ENCODE data around the gene SLC25A21. TPM values are rescaled to one million over a fixed set of nuclear protein-coding genes. Genes with fewer than 3 reads are reported as not detected.
"Not testable (repeated sequence)": the region's sequence is repeated elsewhere in the genome, so short reads cannot be mapped to it uniquely, and the experiment has no call there.

The SLC25A21 gene
- total and polyA plus RNA-seq, 8 donors = 0.40 to 5.4 (median 1.3) TPM; not detected in 2

GRCh38 chr14:37170237-37170636 lies 2.2 kb downstream of the SLC25A21 start:
- WGBS, 5 donors = 83 to 95% (median 93%) methylated on average over 8 of the region's 8 CpGs
- TF ChIP-seq CTCF (IDR thresholded peaks at IDR 0.05) = no peak
- no peak for TF ChIP-seq POLR2AphosphoS5 (IDR thresholded peaks at IDR 0.05)
- TF ChIP-seq POLR2A (IDR thresholded peaks at IDR 0.05) = no peak
- no peak for TF ChIP-seq EP300 (IDR thresholded peaks at IDR 0.05)
- Histone ChIP-seq H3K4me1 (peaks cover 6 to 31% (median 17%) of the 10 kb centered on the region in 4 donors), H3K4me3 (no peak overlapping the region), H3K27ac (no peak overlapping the region), H3K9me3 (no peaks in the 10 kb centered on the region), H3K27me3 (peaks cover 0 to 5% (median 0%) of the 10 kb centered on the region in 3 donors), H3K36me3 (no peaks in the 10 kb centered on the region)
- DNase-seq = no peak
- intact Hi-C loops (cut with DNase I; ENCODE audit: low total_unique reads) = no loop called here

- WGBS, 5 donors = 57 to 71% (median 66%) methylated on average over 4 of the region's 4 CpGs
- Histone ChIP-seq H3K4me1 (peaks cover 0 to 16% (median 6%) of the 10 kb centered on the region in 4 donors), H3K27me3 (peaks cover 0 to 5% (median 0%) of the 10 kb centered on the region in 3 donors), H3K9me3 (no peaks in the 10 kb centered on the region), H3K27ac (no peak overlapping the region), H3K36me3 (no peaks in the 10 kb centered on the region), H3K4me3 (no peak overlapping the region)
- no peak for TF ChIP-seq POLR2A (IDR thresholded peaks at IDR 0.05)
- no peak for TF ChIP-seq POLR2AphosphoS5 (IDR thresholded peaks at IDR 0.05)
- no peak for TF ChIP-seq CTCF (IDR thresholded peaks at IDR 0.05)
- no peak for TF ChIP-seq EP300 (IDR thresholded peaks at IDR 0.05)
- DNase-seq = peak; percentile 21 to 33
- intact Hi-C loops (cut with DNase I; ENCODE audit: low total_unique reads) = no loop called here
Observed at GRCh38 chr14:37168721-37169120, 3.7 kb downstream of the SLC25A21 start.

- intact Hi-C loops (cut with DNase I; ENCODE audit: low total_unique reads) = no loop called here
- TF ChIP-seq POLR2AphosphoS5 (IDR thresholded peaks at IDR 0.05) (no peak), EP300 (IDR thresholded peaks at IDR 0.05) (no peak), POLR2A (IDR thresholded peaks at IDR 0.05) (no peak), CTCF (IDR thresholded peaks at IDR 0.05) (no peak)
- no peak overlapping the region for H3K27ac ChIP-seq
- H3K4me1 ChIP-seq = peaks cover 0 to 5% (median 0%) of the 10 kb centered on the region in 4 donors
- DNase-seq = no peak
- no peaks in the 10 kb centered on the region for H3K36me3 ChIP-seq
- WGBS, 5 donors = 87 to 91% (median 88%) methylated on average over 10 of the region's 10 CpGs
- no peak overlapping the region for H3K4me3 ChIP-seq
- H3K27me3 ChIP-seq = peaks cover 0 to 5% (median 0%) of the 10 kb centered on the region in 3 donors
- no peaks in the 10 kb centered on the region for H3K9me3 ChIP-seq
Observed at GRCh38 chr14:37167151-37168047, 5.0 kb downstream of the SLC25A21 start.

- Histone ChIP-seq H3K27me3 (no peaks in the 10 kb centered on the region), H3K27ac (no peak overlapping the region), H3K4me3 (no peak overlapping the region), H3K4me1 (no peaks in the 10 kb centered on the region), H3K9me3 (no peaks in the 10 kb centered on the region), H3K36me3 (no peaks in the 10 kb centered on the region)
- intact Hi-C loops (cut with DNase I; ENCODE audit: low total_unique reads) = no loop called here
- WGBS, 5 donors = 78 to 90% (median 86%) methylated on average over 3 of the region's 3 CpGs
- no peak for DNase-seq
- TF ChIP-seq CTCF (IDR thresholded peaks at IDR 0.05) (no peak), POLR2AphosphoS5 (IDR thresholded peaks at IDR 0.05) (no peak), EP300 (IDR thresholded peaks at IDR 0.05) (no peak), POLR2A (IDR thresholded peaks at IDR 0.05) (no peak)
Observed at GRCh38 chr14:37165794-37166193, 6.6 kb downstream of the SLC25A21 start.

- H3K4me1 ChIP-seq; DNase-seq; H3K27me3 ChIP-seq; intact Hi-C loops (cut with DNase I; ENCODE audit: low total_unique reads); H3K27ac ChIP-seq; H3K36me3 ChIP-seq; H3K4me3 ChIP-seq; H3K9me3 ChIP-seq: not testable (repeated sequence)
- whole genome bisulfite sequencing, 5 donors = 87 to 100% methylated on average over 2 of the region's 2 CpGs; no CpG with 5 or more reads in 3 of the 5 donors
Observed at GRCh38 chr14:37162307-37162706, 10.1 kb downstream of the SLC25A21 start.

Data from stomach (tissue), 9 donors.